Liver (tissue), 3 donors: Measurements from ENCODE around the gene TARS3.

Experiments used
- CTCF ChIP-seq: fragments of 150-350 bp; IDR thresholded peaks from 2 replicates; pipeline ENCODE4 v1.5.1; 2017; ENCODE audit warnings: improper control_type of control experiment, low read depth, low read length; ENCODE audit not compliant: missing input control
- HNF4A ChIP-seq, 2 donors: conservative IDR thresholded peaks; 2 replicates each; pipeline ENCODE4 v1.6.1; 2016; ENCODE audit warnings: antibody characterized with exemption in 2 of 2, mild to moderate bottlenecking in 2 of 2
- RAD21 ChIP-seq, 2 donors: IDR thresholded peaks; 2 replicates each; pipeline ENCODE4 v1.6.1; 2016; ENCODE audit warnings: antibody characterized with exemption in 2 of 2, mild to moderate bottlenecking in 2 of 2
- TF ChIP-seq, protein P1 (sequence below): IDR thresholded peaks from 2 replicates; pipeline ENCODE4 v1.6.1; 2016; ENCODE audit warnings: antibody characterized with exemption
- TF ChIP-seq, protein P2 (sequence below): IDR thresholded peaks from 2 replicates; pipeline ENCODE4 v1.6.1; 2016; ENCODE audit warnings: antibody characterized with exemption, mild to moderate bottlenecking
- donor health status: healthy.
- donor health status: healthy.

DNA sequence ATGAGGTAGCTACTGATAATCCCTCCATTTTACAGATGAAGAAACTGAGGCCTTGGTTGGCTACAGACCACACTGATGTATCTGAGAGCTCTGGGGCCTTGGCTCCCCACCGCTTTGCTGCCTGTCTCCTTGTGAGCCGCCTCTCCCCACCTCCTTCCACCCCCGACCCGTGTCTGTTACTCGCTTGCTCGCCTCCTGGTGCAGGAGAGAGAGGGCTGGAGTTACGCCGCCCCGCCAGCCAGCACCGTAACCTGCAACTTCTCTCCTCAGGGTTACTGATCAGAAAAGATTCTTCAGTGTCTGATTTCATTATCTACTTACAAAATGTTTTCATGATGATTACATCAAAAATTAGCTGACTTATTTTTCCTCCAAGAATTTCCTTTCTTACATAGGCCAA is 106.2 kb downstream of the TARS3 start:
- TF ChIP-seq, protein P1, sequence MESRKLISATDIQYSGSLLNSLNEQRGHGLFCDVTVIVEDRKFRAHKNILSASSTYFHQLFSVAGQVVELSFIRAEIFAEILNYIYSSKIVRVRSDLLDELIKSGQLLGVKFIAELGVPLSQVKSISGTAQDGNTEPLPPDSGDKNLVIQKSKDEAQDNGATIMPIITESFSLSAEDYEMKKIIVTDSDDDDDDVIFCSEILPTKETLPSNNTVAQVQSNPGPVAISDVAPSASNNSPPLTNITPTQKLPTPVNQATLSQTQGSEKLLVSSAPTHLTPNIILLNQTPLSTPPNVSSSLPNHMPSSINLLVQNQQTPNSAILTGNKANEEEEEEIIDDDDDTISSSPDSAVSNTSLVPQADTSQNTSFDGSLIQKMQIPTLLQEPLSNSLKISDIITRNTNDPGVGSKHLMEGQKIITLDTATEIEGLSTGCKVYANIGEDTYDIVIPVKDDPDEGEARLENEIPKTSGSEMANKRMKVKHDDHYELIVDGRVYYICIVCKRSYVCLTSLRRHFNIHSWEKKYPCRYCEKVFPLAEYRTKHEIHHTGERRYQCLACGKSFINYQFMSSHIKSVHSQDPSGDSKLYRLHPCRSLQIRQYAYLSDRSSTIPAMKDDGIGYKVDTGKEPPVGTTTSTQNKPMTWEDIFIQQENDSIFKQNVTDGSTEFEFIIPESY, result no peak
- no peak for TF ChIP-seq RAD21 (IDR thresholded peaks at IDR 0.05)
- TF ChIP-seq CTCF, result no peak
- TF ChIP-seq, protein P2, sequence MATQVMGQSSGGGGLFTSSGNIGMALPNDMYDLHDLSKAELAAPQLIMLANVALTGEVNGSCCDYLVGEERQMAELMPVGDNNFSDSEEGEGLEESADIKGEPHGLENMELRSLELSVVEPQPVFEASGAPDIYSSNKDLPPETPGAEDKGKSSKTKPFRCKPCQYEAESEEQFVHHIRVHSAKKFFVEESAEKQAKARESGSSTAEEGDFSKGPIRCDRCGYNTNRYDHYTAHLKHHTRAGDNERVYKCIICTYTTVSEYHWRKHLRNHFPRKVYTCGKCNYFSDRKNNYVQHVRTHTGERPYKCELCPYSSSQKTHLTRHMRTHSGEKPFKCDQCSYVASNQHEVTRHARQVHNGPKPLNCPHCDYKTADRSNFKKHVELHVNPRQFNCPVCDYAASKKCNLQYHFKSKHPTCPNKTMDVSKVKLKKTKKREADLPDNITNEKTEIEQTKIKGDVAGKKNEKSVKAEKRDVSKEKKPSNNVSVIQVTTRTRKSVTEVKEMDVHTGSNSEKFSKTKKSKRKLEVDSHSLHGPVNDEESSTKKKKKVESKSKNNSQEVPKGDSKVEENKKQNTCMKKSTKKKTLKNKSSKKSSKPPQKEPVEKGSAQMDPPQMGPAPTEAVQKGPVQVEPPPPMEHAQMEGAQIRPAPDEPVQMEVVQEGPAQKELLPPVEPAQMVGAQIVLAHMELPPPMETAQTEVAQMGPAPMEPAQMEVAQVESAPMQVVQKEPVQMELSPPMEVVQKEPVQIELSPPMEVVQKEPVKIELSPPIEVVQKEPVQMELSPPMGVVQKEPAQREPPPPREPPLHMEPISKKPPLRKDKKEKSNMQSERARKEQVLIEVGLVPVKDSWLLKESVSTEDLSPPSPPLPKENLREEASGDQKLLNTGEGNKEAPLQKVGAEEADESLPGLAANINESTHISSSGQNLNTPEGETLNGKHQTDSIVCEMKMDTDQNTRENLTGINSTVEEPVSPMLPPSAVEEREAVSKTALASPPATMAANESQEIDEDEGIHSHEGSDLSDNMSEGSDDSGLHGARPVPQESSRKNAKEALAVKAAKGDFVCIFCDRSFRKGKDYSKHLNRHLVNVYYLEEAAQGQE, result no peak
- no peak for TF ChIP-seq HNF4A (conservative IDR thresholded peaks at IDR 0.05)
